ENCODE measurements around the gene SLC17A3. TPM values are rescaled to one million over a fixed set of nuclear protein-coding genes. Genes with fewer than 3 reads are reported as not detected.

Gene SLC17A3
- total RNA-seq, 1 experiment from 2014 or later: not detected

- H3K4me1 ChIP-seq: no peaks in the 10 kb centered on the region
- ChIA-PET CTCF (no interaction called here), POLR2A (no interaction called here)
- H3K4me3 ChIP-seq (ENCODE audit: low read depth, low read length): no peak overlapping the region
- H3K27me3 Mint-ChIP-seq (ENCODE audit: insufficient read depth, unreplicated experiment): no peaks in the 10 kb centered on the region
- TF ChIP-seq CTCF (IDR thresholded peaks at IDR 0.05; ENCODE audit: insufficient read depth in 1 of 2, low read depth in 1 of 2, low read length in 1 of 2, severe bottlenecking in 1 of 2, unreplicated experiment in 1 of 2): no peak
- H3K9me3 ChIP-seq: no peaks in the 10 kb centered on the region
- H3K36me3 Mint-ChIP-seq (ENCODE audit: insufficient read depth, unreplicated experiment): no peaks in the 10 kb centered on the region
- intact Hi-C loops (cut with micrococcal nuclease; ENCODE audit: unreplicated experiment): no loop called here
- H3K27me3 ChIP-seq (replicated peaks; ENCODE audit: control insufficient read depth, insufficient read depth, low read length): no peaks in the 10 kb centered on the region
- BruUV-seq (replicated peaks): no TSS peak
- no peak overlapping the region for H3K4me3 Mint-ChIP-seq (ENCODE audit: unreplicated experiment)
- H3K36me3 ChIP-seq (ENCODE audit: control insufficient read depth, insufficient read depth, low read length): no peaks in the 10 kb centered on the region; the same call in 1 of the 2 replicates
- H3K27ac Mint-ChIP-seq (ENCODE audit: unreplicated experiment): no peak overlapping the region
- no peak for DNase-seq
- H3K9me3 Mint-ChIP-seq (ENCODE audit: unreplicated experiment): peaks cover 21% of the 10 kb centered on the region
- H3K4me1 Mint-ChIP-seq (ENCODE audit: low read depth, unreplicated experiment): peaks cover 11% of the 10 kb centered on the region
Observed at GRCh38 chr6:25916330-25916729, 42.3 kb upstream of the SLC17A3 start.

- POLR2A ChIA-PET: no interaction called here
- BruUV-seq (replicated peaks): no TSS peak
- CTCF ChIA-PET: no interaction called here
- no peaks in the 10 kb centered on the region for H3K4me1 ChIP-seq
- Mint-ChIP-seq H3K4me1 (ENCODE audit: low read depth, unreplicated experiment) (peaks cover 17% of the 10 kb centered on the region), H3K27ac (ENCODE audit: unreplicated experiment) (no peak overlapping the region), H3K27me3 (ENCODE audit: insufficient read depth, unreplicated experiment) (no peaks in the 10 kb centered on the region), H3K4me3 (ENCODE audit: unreplicated experiment) (no peak overlapping the region), H3K36me3 (ENCODE audit: insufficient read depth, unreplicated experiment) (no peaks in the 10 kb centered on the region), H3K9me3 (ENCODE audit: unreplicated experiment) (peaks cover 21% of the 10 kb centered on the region)
- H3K9me3 ChIP-seq: no peaks in the 10 kb centered on the region
- intact Hi-C loops (cut with micrococcal nuclease; ENCODE audit: unreplicated experiment): no loop called here
- no peak for TF ChIP-seq CTCF (IDR thresholded peaks at IDR 0.05; ENCODE audit: insufficient read depth in 1 of 2, low read depth in 1 of 2, low read length in 1 of 2, severe bottlenecking in 1 of 2, unreplicated experiment in 1 of 2)
- H3K4me3 ChIP-seq (ENCODE audit: low read depth, low read length): no peak overlapping the region
- H3K36me3 ChIP-seq (ENCODE audit: control insufficient read depth, insufficient read depth, low read length): no peaks in the 10 kb centered on the region; the same call in 1 of the 2 replicates
- no peaks in the 10 kb centered on the region for H3K27me3 ChIP-seq (replicated peaks; ENCODE audit: control insufficient read depth, insufficient read depth, low read length)
- DNase-seq: no peak
Observed at GRCh38 chr6:25913741-25914140, 39.7 kb upstream of the SLC17A3 start.

- intact Hi-C loops (cut with micrococcal nuclease; ENCODE audit: unreplicated experiment): no loop called here
- H3K4me3 ChIP-seq (ENCODE audit: low read depth, low read length): no peak overlapping the region
- ChIA-PET CTCF (interaction anchor here (1.5 kb wide), 1 partner anchor 12 kb away, joined by 5 read pairs; no protein-coding TSS in a partner anchor), POLR2A (no interaction called here)
- Mint-ChIP-seq H3K4me3 (ENCODE audit: unreplicated experiment) (no peak overlapping the region), H3K4me1 (ENCODE audit: low read depth, unreplicated experiment) (peaks cover 17% of the 10 kb centered on the region), H3K36me3 (ENCODE audit: insufficient read depth, unreplicated experiment) (no peaks in the 10 kb centered on the region), H3K27ac (ENCODE audit: unreplicated experiment) (no peak overlapping the region), H3K27me3 (ENCODE audit: insufficient read depth, unreplicated experiment) (no peaks in the 10 kb centered on the region), H3K9me3 (ENCODE audit: unreplicated experiment) (peaks cover 21% of the 10 kb centered on the region)
- no peaks in the 10 kb centered on the region for H3K4me1 ChIP-seq
- DNase-seq: no peak
- no peaks in the 10 kb centered on the region; the same call in 1 of the 2 replicates for H3K36me3 ChIP-seq (ENCODE audit: control insufficient read depth, insufficient read depth, low read length)
- H3K9me3 ChIP-seq: no peaks in the 10 kb centered on the region
- H3K27me3 ChIP-seq (replicated peaks; ENCODE audit: control insufficient read depth, insufficient read depth, low read length): no peaks in the 10 kb centered on the region
- no peak for TF ChIP-seq CTCF (IDR thresholded peaks at IDR 0.05; ENCODE audit: insufficient read depth in 1 of 2, low read depth in 1 of 2, low read length in 1 of 2, severe bottlenecking in 1 of 2, unreplicated experiment in 1 of 2)
- no TSS peak for BruUV-seq (replicated peaks)
Observed at GRCh38 chr6:25911351-25911750, 37.3 kb upstream of the SLC17A3 start.

Data from Caco-2 (cell line).